B cell (primary cell): ENCODE data around the gene ZBBX. TPM values are rescaled to one million over a fixed set of nuclear protein-coding genes. Genes with fewer than 3 reads are reported as not detected.

ENCODE experiments used
- ATAC-seq: fragments of 200-7000 bp; cut with Tn5 transposase; one replicate; pipeline ENCODE4 v1.10.0; 2021; ENCODE audit warnings: low read depth, mild to moderate bottlenecking, moderate number of reproducible peaks, moderate library complexity
- CTCF ChIA-PET: fragments of 350-600 bp; sonication (Branson Sonifier 250); formaldehyde crosslinking; loops from one replicate; lab custom pipeline; 2021; ENCODE audit warnings: antibody characterized with exemption, inconsistent platforms; lab: Charles Lee
- POLR2A ChIA-PET: fragments of 350-600 bp; sonication (Branson Sonifier 250); formaldehyde crosslinking; loops from one replicate; lab custom pipeline; 2021; ENCODE audit warnings: antibody characterized with exemption; lab: Charles Lee
- DNase-seq: peaks from one replicate; pipeline ENCODE4 v3.0.0; 2013
- H2AFZ ChIP-seq: 2 replicates; pipeline ENCODE4 v1.6.1; 2012; ENCODE audit warnings: mild to moderate bottlenecking, low read depth, low read length; ENCODE audit not compliant: insufficient read depth, poor library complexity, severe bottlenecking
- H3K27ac ChIP-seq, 2 donors: 1 replicate in 1 of 2; 2 replicates in 1 of 2; pipeline ENCODE4 v1.5.1; 2012 to 2013; ENCODE audit warnings: low read length in 2 of 2, mild to moderate bottlenecking in 2 of 2, moderate library complexity in 1 of 2
- H3K27me3 ChIP-seq, 4 experiments: fragments of 200-600 bp in 1 of 4; sonication (generic) in 1 of 4; replicated peaks in 1 of 4; 1 replicate in 2 of 4; 2 replicates in 2 of 4; pipeline versions ENCODE4 v1.6.1 to v1.7.0; 2013 to 2016; ENCODE audit warnings: low read length in 3 of 4, mild to moderate bottlenecking in 2 of 4, mixed read lengths in 1 of 4, moderate library complexity in 1 of 4; ENCODE audit not compliant: insufficient read depth in 4 of 4, control insufficient read depth in 3 of 4; ENCODE audit errors: control extremely low read depth in 1 of 4
- H3K36me3 ChIP-seq, 2 experiments: replicated peaks in 1 of 2; 1 replicate in 1 of 2; 2 replicates in 1 of 2; pipeline versions ENCODE4 v1.6.1 to v1.7.1; 2013; ENCODE audit warnings: low read length in 1 of 2; ENCODE audit not compliant: insufficient read depth in 2 of 2, control insufficient read depth in 1 of 2; ENCODE audit errors: control extremely low read depth in 1 of 2, extremely low read depth in 1 of 2
- H3K4me1 ChIP-seq, 2 donors: fragments of 200-600 bp in 1 of 2; sonication (generic) in 1 of 2; 1 replicate in 1 of 2; 2 replicates in 1 of 2; pipeline versions ENCODE4 v1.5.1 to v1.6.1; 2013 to 2017; ENCODE audit warnings: low read length in 2 of 2; ENCODE audit not compliant: control insufficient read depth in 2 of 2, insufficient read depth in 2 of 2
- H3K4me2 ChIP-seq: replicated peaks from 2 replicates; pipeline ENCODE3; 2012; ENCODE audit warnings: mild to moderate bottlenecking, low read depth, low read length; ENCODE audit not compliant: poor library complexity, severe bottlenecking
- H3K4me3 ChIP-seq, 5 experiments: fragments of 200-600 bp in 1 of 5; sonication (generic) in 1 of 5; 1 replicate in 3 of 5; 2 replicates in 2 of 5; pipeline versions ENCODE4 v1.5.1 to v1.7.0; 2011 to 2016; ENCODE audit warnings: low read length in 4 of 5, mild to moderate bottlenecking in 4 of 5, low read depth in 2 of 5, control low read depth in 1 of 5, moderate library complexity in 1 of 5; ENCODE audit not compliant: insufficient read depth in 1 of 5; ENCODE audit errors: control extremely low read depth in 1 of 5, extremely low read depth in 1 of 5
- H3K79me2 ChIP-seq: fragments of 200-600 bp; sonication (generic); one replicate; pipeline ENCODE4 v1.6.0; 2016; ENCODE audit warnings: low read length; ENCODE audit not compliant: control insufficient read depth, insufficient read depth
- H3K9ac ChIP-seq: fragments of 200-600 bp; sonication (generic); 2 replicates; pipeline ENCODE4 v1.6.1; 2017; ENCODE audit warnings: mild to moderate bottlenecking, low read length, moderate library complexity
- H3K9me3 ChIP-seq, 3 donors: one replicate each; pipeline versions ENCODE4 v1.6.1 to v1.7.1; 2013; ENCODE audit warnings: low read length in 2 of 3; ENCODE audit not compliant: control insufficient read depth in 2 of 3, insufficient read depth in 1 of 3; ENCODE audit errors: control extremely low read depth in 1 of 3
- H4K20me1 ChIP-seq: 2 replicates; pipeline ENCODE4 v1.6.0; 2012; ENCODE audit warnings: mild to moderate bottlenecking, low read length; ENCODE audit not compliant: insufficient read depth, control insufficient read depth, poor library complexity, severe bottlenecking
- H3K27ac Mint-ChIP-seq: one replicate; pipeline ENCODE4 v1.8.0; 2021; ENCODE audit warnings: mixed read lengths
- H3K27me3 Mint-ChIP-seq: one replicate; pipeline ENCODE4 v1.8.0; 2021; ENCODE audit warnings: mixed read lengths
- H3K4me1 Mint-ChIP-seq: one replicate; pipeline ENCODE4 v1.8.0; 2021; ENCODE audit warnings: mixed read lengths
- H3K4me3 Mint-ChIP-seq: one replicate; pipeline ENCODE4 v1.8.0; 2021; ENCODE audit warnings: mixed read lengths
- H3K9me3 Mint-ChIP-seq: one replicate; pipeline ENCODE4 v1.8.0; 2022; ENCODE audit warnings: mixed read lengths; ENCODE audit not compliant: insufficient read depth
- EZH2 ChIP-seq: IDR thresholded peaks from 2 replicates; pipeline ENCODE4 v1.6.1; 2012; ENCODE audit warnings: borderline replicate concordance, low read depth, mild to moderate bottlenecking, moderate library complexity, low read length; ENCODE audit not compliant: insufficient read depth, poor library complexity, severe bottlenecking
- WGBS: methylation state at CpG from one replicate; pipeline ENCODE4 v1.1.5; 2013; ENCODE audit warnings: missing lambda C conversion rate; ENCODE audit not compliant: insufficient coverage; 5-methylcytosine and 5-hydroxymethylcytosine counted together
- intact Hi-C: fragments of 100-400 bp; cut with micrococcal nuclease; formaldehyde crosslinking; loops from one replicate; pipeline ENCODE4 v1.10.0; 2022
- polyA plus RNA-seq: library from polyadenylated mRNA; depleted of rRNA; stranded (reverse); fragments of >200 nt; gene quantifications from 2 replicates; pipeline ENCODE4 v1.2.3, GENCODE V29; 2012
- total RNA-seq, 2 donors: library from RNA; stranded (reverse); fragments of 120-200 nt in 1 of 2; gene quantifications; 1 replicate in 1 of 2; 2 replicates in 1 of 2; pipeline versions ENCODE4 v1.2.3 to v1.2.4, GENCODE V29; 2013 to 2022
- TF ChIP-seq, protein P1 (sequence below): fragments of 200-600 bp; IDR thresholded peaks from one replicate; pipeline ENCODE4 v1.8.0; 2022; ENCODE audit warnings: antibody characterized with exemption, mild to moderate bottlenecking

The ZBBX gene
- total and polyA plus RNA-seq, 2 donors (not counting 1 experiment from before 2014, with no cell fraction given) = not detected

DNA sequence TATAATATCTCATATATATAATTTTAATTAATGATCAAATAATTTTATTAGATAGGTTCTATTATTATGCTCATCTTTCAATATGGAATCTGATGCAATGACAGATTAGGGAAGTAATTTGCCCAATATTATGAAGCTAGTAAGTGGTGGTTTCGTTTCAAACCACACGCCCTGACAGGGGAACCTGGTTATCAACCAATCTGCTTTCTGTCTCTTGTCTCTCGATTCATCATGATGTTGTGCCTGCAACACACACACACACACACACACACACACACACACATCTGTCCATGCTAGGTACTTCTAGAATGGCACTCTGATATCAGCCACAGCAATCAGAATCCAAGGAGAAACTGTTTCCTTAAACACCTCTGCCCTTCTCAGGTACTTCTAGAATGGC, 128.4 kb downstream of the ZBBX start:
- 87% methylated on average over 3 of the region's 3 CpGs for WGBS
- ATAC-seq (no peak), DNase-seq (no peak)
- Histone ChIP-seq H3K4me3 (no peak overlapping the region), H3K4me2 (no peak overlapping the region), H2AFZ (no peak overlapping the region), H4K20me1 (no peaks in the 10 kb centered on the region), H3K9ac (no peak overlapping the region), H3K36me3 (no peaks in the 10 kb centered on the region), H3K79me2 (no peaks in the 10 kb centered on the region), H3K27ac (no peak overlapping the region), H3K27me3 (no peaks in the 10 kb centered on the region), H3K4me1 (no peaks in the 10 kb centered on the region), H3K9me3 (peaks cover 0 to 3% (median 0%) of the 10 kb centered on the region in 3 donors)
- no peaks in the 10 kb centered on the region for H3K27me3 Mint-ChIP-seq
- H3K4me3 Mint-ChIP-seq = no peak overlapping the region
- H3K27ac Mint-ChIP-seq = no peak overlapping the region
- ChIA-PET POLR2A (interaction anchor here (0.7 kb wide), 1 partner anchor 125 kb away, joined by 5 read pairs; no protein-coding TSS in a partner anchor), CTCF (no interaction called here)
- TF ChIP-seq, protein P1, sequence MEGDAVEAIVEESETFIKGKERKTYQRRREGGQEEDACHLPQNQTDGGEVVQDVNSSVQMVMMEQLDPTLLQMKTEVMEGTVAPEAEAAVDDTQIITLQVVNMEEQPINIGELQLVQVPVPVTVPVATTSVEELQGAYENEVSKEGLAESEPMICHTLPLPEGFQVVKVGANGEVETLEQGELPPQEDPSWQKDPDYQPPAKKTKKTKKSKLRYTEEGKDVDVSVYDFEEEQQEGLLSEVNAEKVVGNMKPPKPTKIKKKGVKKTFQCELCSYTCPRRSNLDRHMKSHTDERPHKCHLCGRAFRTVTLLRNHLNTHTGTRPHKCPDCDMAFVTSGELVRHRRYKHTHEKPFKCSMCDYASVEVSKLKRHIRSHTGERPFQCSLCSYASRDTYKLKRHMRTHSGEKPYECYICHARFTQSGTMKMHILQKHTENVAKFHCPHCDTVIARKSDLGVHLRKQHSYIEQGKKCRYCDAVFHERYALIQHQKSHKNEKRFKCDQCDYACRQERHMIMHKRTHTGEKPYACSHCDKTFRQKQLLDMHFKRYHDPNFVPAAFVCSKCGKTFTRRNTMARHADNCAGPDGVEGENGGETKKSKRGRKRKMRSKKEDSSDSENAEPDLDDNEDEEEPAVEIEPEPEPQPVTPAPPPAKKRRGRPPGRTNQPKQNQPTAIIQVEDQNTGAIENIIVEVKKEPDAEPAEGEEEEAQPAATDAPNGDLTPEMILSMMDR = no peak
- TF ChIP-seq EZH2 = no peak
- H3K4me1 Mint-ChIP-seq = no peaks in the 10 kb centered on the region
- intact Hi-C loops = no loop called here
- no peaks in the 10 kb centered on the region for H3K9me3 Mint-ChIP-seq

DNA sequence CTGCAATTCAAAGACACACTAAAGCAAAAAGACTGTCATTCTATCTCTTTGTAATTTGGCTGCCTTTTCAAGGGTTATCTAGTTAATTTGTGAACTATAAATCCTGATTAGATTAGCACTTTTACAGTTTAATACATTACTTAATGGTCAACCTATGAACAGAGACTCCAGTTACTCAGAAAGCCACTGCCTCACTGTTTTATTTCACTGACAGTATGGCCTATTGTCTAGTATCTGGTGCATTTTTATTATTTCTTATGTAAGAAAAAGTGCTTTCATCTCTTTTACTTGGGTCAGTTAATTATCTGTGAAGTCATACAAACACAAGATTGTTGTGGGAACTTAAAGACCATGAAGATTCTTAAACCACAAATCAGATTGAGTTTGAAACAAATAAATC, 133.8 kb downstream of the ZBBX start:
- no peak overlapping the region for H2AFZ ChIP-seq
- no peak overlapping the region for H3K27ac ChIP-seq
- H3K79me2 ChIP-seq = no peaks in the 10 kb centered on the region
- H4K20me1 ChIP-seq = no peaks in the 10 kb centered on the region
- intact Hi-C loops = no loop called here
- no peak overlapping the region for H3K9ac ChIP-seq
- H3K4me2 ChIP-seq = no peak overlapping the region
- POLR2A ChIA-PET = no interaction called here
- H3K9me3 Mint-ChIP-seq = no peaks in the 10 kb centered on the region
- H3K4me1 Mint-ChIP-seq = no peaks in the 10 kb centered on the region
- H3K27me3 ChIP-seq = no peaks in the 10 kb centered on the region
- no peaks in the 10 kb centered on the region for H3K4me1 ChIP-seq
- H3K27ac Mint-ChIP-seq = no peak overlapping the region
- CTCF ChIA-PET = no interaction called here
- H3K9me3 ChIP-seq = peaks cover 0 to 3% (median 0%) of the 10 kb centered on the region in 3 donors
- DNase-seq = no peak
- no peaks in the 10 kb centered on the region for H3K27me3 Mint-ChIP-seq
- no peak overlapping the region for H3K4me3 ChIP-seq
- no peak for TF ChIP-seq EZH2
- TF ChIP-seq, protein P1 = no peak
- ATAC-seq = no peak
- no peak overlapping the region for H3K4me3 Mint-ChIP-seq
- H3K36me3 ChIP-seq = no peaks in the 10 kb centered on the region
